Measurements from ENCODE around the gene PTX4. TPM values are rescaled to one million over a fixed set of nuclear protein-coding genes. Genes with fewer than 3 reads are reported as not detected.
A peak's percentile ranks its signal among the peaks of the same experiment; 100 is the strongest.

PTX4 gene
- total RNA-seq, 2 donors from 2014 or later = 0.78 TPM; not detected in 1

DNA sequence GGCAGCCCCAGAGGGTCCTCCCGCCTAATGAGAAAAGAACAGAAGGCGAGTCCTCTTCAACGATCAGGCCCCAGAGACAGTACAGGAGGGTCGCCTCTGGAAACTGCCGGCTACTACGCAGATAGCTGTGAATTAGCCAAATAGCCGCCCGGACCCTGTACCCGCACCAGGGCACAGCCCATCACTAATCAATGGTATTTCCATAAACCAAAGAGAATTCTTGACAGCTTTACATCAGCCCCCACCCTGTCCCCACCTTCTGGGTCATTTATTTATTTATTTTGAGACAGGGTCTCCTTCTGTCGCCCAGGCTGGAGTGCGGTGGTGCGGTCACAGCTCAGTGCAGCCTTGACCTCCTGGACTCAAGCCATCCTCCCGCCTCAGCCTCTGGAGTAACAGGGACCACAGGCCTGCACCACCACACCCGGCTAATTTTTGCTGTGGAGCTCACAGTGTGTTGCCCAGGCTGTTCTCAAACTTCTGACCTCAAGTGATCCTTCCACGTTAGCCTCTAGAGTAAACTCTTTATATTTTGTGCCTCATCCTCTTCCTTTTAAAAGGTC, 13.1 kb downstream of the PTX4 start:
- Histone ChIP-seq H3K27ac (peak overlapping the region; percentile 88 to 89), H3K27me3 (replicated peaks; ENCODE audit: insufficient read depth) (no peaks in the 10 kb centered on the region), H3K4me1 (ENCODE audit: control insufficient read depth in 1 of 2, low read depth in 2 of 2) (peaks cover 12 to 24% of the 10 kb centered on the region in 2 donors), H3K36me3 (no peaks in the 10 kb centered on the region), H3K4me3 (peak overlapping the region; percentile 96), H3K9me3 (no peaks in the 10 kb centered on the region)
- TF ChIP-seq, protein P1, sequence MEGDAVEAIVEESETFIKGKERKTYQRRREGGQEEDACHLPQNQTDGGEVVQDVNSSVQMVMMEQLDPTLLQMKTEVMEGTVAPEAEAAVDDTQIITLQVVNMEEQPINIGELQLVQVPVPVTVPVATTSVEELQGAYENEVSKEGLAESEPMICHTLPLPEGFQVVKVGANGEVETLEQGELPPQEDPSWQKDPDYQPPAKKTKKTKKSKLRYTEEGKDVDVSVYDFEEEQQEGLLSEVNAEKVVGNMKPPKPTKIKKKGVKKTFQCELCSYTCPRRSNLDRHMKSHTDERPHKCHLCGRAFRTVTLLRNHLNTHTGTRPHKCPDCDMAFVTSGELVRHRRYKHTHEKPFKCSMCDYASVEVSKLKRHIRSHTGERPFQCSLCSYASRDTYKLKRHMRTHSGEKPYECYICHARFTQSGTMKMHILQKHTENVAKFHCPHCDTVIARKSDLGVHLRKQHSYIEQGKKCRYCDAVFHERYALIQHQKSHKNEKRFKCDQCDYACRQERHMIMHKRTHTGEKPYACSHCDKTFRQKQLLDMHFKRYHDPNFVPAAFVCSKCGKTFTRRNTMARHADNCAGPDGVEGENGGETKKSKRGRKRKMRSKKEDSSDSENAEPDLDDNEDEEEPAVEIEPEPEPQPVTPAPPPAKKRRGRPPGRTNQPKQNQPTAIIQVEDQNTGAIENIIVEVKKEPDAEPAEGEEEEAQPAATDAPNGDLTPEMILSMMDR (IDR thresholded peaks at IDR 0.05) = no peak
- DNase-seq (ENCODE audit: low spot score) = no peak
- ATAC-seq (ENCODE audit: insufficient number of reproducible peaks, low FRiP score, low read depth) = no peak

DNA sequence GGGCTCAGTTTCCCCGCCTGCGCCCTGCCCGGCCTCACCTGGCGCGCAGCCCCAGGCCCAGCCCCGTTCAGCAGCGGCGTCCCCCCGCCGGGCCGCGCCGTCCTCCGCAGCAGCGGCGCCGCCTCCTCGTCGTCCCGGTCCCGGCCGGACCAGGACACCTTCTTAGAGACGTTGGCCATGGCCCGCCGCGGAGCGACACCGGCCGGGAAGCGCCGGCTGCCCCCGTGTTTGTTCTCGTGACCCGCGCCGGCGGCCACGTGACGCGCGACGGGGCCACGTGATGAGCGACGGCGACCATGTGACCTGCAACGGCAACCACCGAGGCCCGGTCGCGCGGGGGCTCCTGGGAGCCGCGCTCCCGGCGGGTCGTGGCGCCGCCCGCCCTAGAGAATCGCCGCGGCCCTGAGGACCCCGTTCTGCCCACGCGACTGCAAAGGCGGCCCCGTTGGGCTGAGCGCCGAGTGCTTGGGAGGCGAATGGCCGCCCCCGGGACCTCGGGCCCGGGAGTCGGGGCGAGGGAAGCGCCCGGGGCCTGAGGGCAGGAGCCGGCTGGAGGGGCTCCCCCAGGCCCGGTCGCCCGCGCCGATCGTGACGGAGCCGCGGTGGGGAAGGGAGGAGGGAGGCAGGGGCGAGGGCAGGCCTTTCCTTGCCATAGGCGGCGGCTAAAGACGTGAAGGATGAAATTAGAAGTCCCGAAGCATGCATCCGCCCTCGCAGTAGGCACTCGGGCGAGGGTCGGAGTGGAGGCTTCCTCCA, 13.8 kb downstream of the PTX4 start, which contains the start of gene CLCN7:
Gene CLCN7 (minus strand): TSS at position 233 of the 756 bp plus-strand sequence. CDS start 54 bp downstream, at position 179.
- DNase-seq (ENCODE audit: low spot score) (peak; percentile 68), ATAC-seq (ENCODE audit: insufficient number of reproducible peaks, low FRiP score, low read depth) (peak; percentile 86)
- no peaks in the 10 kb centered on the region for H3K36me3 ChIP-seq
- no peaks in the 10 kb centered on the region for H3K27me3 ChIP-seq (replicated peaks; ENCODE audit: insufficient read depth)
- H3K27ac ChIP-seq = peak within 1 kb of the TSS; percentile 88 to 89
- peaks cover 12 to 24% of the 10 kb centered on the region in 2 donors for H3K4me1 ChIP-seq (ENCODE audit: control insufficient read depth in 1 of 2, low read depth in 2 of 2)
- peak within 1 kb of the TSS; percentile 96 for H3K4me3 ChIP-seq
- no peaks in the 10 kb centered on the region for H3K9me3 ChIP-seq
- TF ChIP-seq, protein P1 (IDR thresholded peaks at IDR 0.05) = no peak

DNA sequence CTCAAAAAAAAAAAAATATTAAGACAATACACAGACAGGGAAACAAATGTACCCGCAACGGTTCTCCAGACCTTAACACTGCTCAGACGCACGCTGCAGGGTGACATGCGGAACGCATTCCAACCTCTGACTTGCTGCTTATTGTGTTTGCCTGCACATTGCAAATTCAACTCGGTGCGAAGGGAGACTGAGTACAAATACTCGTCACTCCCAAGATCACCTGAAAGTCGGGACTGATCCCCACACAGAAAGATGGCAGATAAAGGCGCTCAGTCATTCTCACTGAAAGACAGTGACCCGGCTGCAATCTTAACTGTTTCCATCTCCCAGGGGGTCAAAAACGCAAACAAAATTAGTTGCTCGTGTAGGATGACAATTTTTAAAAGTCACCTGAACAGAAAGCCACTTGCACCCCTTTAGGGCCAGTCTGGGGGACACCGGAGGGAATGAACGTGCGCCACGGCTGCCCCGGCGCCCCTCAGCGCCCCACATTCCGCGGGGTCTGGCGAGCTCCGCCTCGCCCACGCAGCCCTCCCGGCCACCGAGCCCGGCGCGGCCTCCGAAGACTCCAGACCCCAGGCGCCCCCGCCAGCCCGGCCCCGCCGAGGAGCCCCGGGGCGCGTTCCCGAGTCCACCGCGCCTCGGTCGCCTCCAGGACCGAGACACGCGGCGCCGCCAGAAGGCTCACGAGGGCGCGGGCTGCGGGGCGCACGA, 14.5 kb downstream of the PTX4 start:
- no peaks in the 10 kb centered on the region for H3K9me3 ChIP-seq
- H3K36me3 ChIP-seq = no peaks in the 10 kb centered on the region
- H3K27ac ChIP-seq = peak overlapping the region; percentile 88 to 89
- DNase-seq (ENCODE audit: low spot score) = no peak
- peak overlapping the region; percentile 96 for H3K4me3 ChIP-seq
- no peak for ATAC-seq (ENCODE audit: insufficient number of reproducible peaks, low FRiP score, low read depth)
- H3K27me3 ChIP-seq (replicated peaks; ENCODE audit: insufficient read depth) = no peaks in the 10 kb centered on the region
- TF ChIP-seq, protein P1 (IDR thresholded peaks at IDR 0.05) = no peak
- peaks cover 12 to 24% of the 10 kb centered on the region in 2 donors for H3K4me1 ChIP-seq (ENCODE audit: control insufficient read depth in 1 of 2, low read depth in 2 of 2)

DNA sequence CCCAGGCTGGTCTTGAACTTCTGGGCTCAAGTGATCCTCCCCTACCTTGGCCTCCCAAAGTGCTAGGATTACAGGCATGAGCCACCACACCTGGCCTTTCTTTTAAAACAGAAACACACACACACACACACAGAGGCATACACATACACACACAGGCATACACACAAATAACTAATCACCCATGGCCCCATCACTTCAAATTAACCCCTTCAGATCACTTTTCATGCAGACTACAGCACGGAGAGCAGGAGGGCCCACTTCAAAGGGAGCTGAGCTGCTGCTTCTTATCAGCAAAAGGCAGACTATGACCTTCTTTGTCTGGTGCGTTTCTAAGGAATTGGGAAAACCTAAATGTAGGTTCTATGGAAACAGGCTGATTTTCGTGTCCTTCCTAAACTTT, 15.8 kb downstream of the PTX4 start:
- TF ChIP-seq, protein P1 (IDR thresholded peaks at IDR 0.05) = no peak
- ATAC-seq (ENCODE audit: insufficient number of reproducible peaks, low FRiP score, low read depth) = no peak
- Histone ChIP-seq H3K36me3 (no peaks in the 10 kb centered on the region), H3K27ac (no peak overlapping the region), H3K27me3 (replicated peaks; ENCODE audit: insufficient read depth) (no peaks in the 10 kb centered on the region), H3K4me1 (ENCODE audit: control insufficient read depth in 1 of 2, low read depth in 2 of 2) (peaks cover 12 to 24% of the 10 kb centered on the region in 2 donors), H3K9me3 (no peaks in the 10 kb centered on the region), H3K4me3 (no peak overlapping the region)
- DNase-seq (ENCODE audit: low spot score) = no peak
